ENCODE results near the gene B3GNT7. TPM values are rescaled to one million over a fixed set of nuclear protein-coding genes. Genes with fewer than 3 reads are reported as not detected.

Gene B3GNT7
- total RNA-seq, 1 donor from 2014 or later: 6.5 TPM

- Mint-ChIP-seq H3K27ac (no peak overlapping the region), H3K36me3 (ENCODE audit: insufficient read depth) (peaks cover 2% of the 10 kb centered on the region), H3K4me1 (ENCODE audit: low read depth) (peaks cover 4% of the 10 kb centered on the region), H3K27me3 (no peaks in the 10 kb centered on the region), H3K9me3 (ENCODE audit: low read depth) (peaks cover 17% of the 10 kb centered on the region), H3K4me3 (ENCODE audit: low read depth) (no peak overlapping the region)
- TF ChIP-seq CTCF (IDR thresholded peaks at IDR 0.05; ENCODE audit: unreplicated experiment): no peak
- no peak for DNase-seq (ENCODE audit: low spot score, unreplicated experiment)
Observed at GRCh38 chr2:231433990-231434389, 38.5 kb downstream of the B3GNT7 start.

DNA sequence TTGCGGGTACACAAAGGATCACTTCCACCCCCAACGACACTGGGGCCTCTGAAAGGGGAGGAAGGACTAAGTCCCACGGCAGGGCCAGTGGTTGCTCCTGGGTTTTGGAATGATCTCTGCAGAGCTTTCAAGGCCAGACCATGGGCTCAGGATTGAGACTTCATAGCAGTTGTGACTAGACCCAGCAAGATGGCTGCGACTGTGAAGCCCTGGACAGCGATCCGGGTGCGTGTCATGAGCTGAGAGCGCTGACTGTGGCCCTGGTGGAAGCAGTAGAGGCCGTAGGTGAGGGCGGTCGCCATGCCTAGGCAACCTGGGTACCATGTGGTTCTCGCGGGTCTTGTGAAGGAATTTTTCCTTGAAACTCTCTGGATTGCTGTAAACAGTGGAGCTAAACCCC, 41.4 kb downstream of the B3GNT7 start:
- peaks cover 2% of the 10 kb centered on the region for H3K9me3 Mint-ChIP-seq (ENCODE audit: low read depth)
- no peaks in the 10 kb centered on the region for H3K27me3 Mint-ChIP-seq
- H3K36me3 Mint-ChIP-seq (ENCODE audit: insufficient read depth): no peaks in the 10 kb centered on the region
- DNase-seq (ENCODE audit: low spot score, unreplicated experiment): no peak
- H3K4me1 Mint-ChIP-seq (ENCODE audit: low read depth): no peaks in the 10 kb centered on the region
- H3K27ac Mint-ChIP-seq: no peak overlapping the region
- no peak overlapping the region for H3K4me3 Mint-ChIP-seq (ENCODE audit: low read depth)
- no peak for TF ChIP-seq CTCF (IDR thresholded peaks at IDR 0.05; ENCODE audit: unreplicated experiment)

GRCh38 chr2:231449503-231450054, 54.1 kb downstream of the B3GNT7 start:
- no peak for DNase-seq (ENCODE audit: low spot score, unreplicated experiment)
- Mint-ChIP-seq H3K27me3 (no peaks in the 10 kb centered on the region), H3K36me3 (ENCODE audit: insufficient read depth) (peaks cover 5% of the 10 kb centered on the region), H3K4me3 (ENCODE audit: low read depth) (no peak overlapping the region), H3K9me3 (ENCODE audit: low read depth) (no peaks in the 10 kb centered on the region), H3K27ac (no peak overlapping the region), H3K4me1 (ENCODE audit: low read depth) (peaks cover 6% of the 10 kb centered on the region)
- no peak for TF ChIP-seq CTCF (IDR thresholded peaks at IDR 0.05; ENCODE audit: unreplicated experiment)

DNA sequence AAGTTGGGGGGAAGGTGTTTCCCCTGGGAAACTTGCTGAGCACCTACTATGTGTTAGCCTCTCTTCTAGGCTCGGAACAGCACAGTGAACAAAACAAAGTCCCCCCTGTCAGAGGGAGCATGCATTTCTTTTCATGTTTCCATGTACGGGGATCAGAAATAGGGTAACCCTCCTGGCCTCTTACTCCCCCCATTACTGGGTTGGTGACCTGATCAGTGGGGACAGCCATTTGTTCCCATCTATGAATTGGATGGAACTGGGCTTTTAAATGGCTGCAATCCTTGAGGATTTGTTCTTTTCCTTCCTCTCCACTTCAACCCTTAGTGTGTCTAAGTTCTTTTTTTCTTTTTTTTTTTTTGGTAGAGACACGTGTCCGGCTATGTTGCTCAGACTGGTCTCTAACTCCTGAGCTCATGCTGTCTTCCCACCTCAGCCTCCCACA, 55.1 kb downstream of the B3GNT7 start:
- H3K27me3 Mint-ChIP-seq: no peaks in the 10 kb centered on the region
- no peak overlapping the region for H3K4me3 Mint-ChIP-seq (ENCODE audit: low read depth)
- H3K27ac Mint-ChIP-seq: no peak overlapping the region
- no peak for TF ChIP-seq CTCF (IDR thresholded peaks at IDR 0.05; ENCODE audit: unreplicated experiment)
- H3K9me3 Mint-ChIP-seq (ENCODE audit: low read depth): no peaks in the 10 kb centered on the region
- H3K36me3 Mint-ChIP-seq (ENCODE audit: insufficient read depth): peaks cover 12% of the 10 kb centered on the region
- no peak for DNase-seq (ENCODE audit: low spot score, unreplicated experiment)
- H3K4me1 Mint-ChIP-seq (ENCODE audit: low read depth): peaks cover 6% of the 10 kb centered on the region

Small RNA genes within 50 kb of the gene (microRNA-seq; reads per million reads assigned to microRNA genes)
- not detected for gene MIR4777 (ENCODE audit: borderline number of aligned reads, unreplicated experiment)

Other genes with a start within 250 kb of the B3GNT7 start
- gene ARMC9, start 197.1 kb upstream of the B3GNT7 start, total RNA-seq: 40.8 and 41.3 TPM in 2 replicates
- 588 and 589 TPM in 2 replicates for gene NCL, start 68.8 kb downstream of the B3GNT7 start, total RNA-seq
- not detected in 2 replicates for gene NMUR1, start 134.7 kb downstream of the B3GNT7 start, total RNA-seq
- not detected in 2 replicates for gene TEX44, start 197.2 kb downstream of the B3GNT7 start, total RNA-seq